GM18870 (cell line): Measurements from ENCODE around the gene ATP5PF.
A peak's percentile ranks its signal among the peaks of the same experiment; 100 is the strongest.
"Not testable (repeated sequence)": the region's sequence is repeated elsewhere in the genome, so short reads cannot be mapped to it uniquely, and the experiment has no call there.

Experiments used
- ATAC-seq: cut with Tn5 transposase; IDR thresholded peaks from one replicate; pipeline ENCODE4 v1.9.1; 2021; ENCODE audit warnings: moderate library complexity; ENCODE audit not compliant: unreplicated experiment

Gene ATP5PF

GRCh38 chr21:25734904-25735645, at the start of gene ATP5PF, which contains the start of gene GABPA:
Gene ATP5PF (minus strand): TSS chr21:25734904. CDS start chr21:25729794, 5,110 bp downstream.
Gene GABPA (plus strand): TSS chr21:25734972. CDS start chr21:25741599, 6,627 bp downstream.
- peak; percentile 90 for ATAC-seq

GRCh38 chr21:25778126-25778875, 43.6 kb upstream of the ATP5PF start:
- not testable (repeated sequence) for ATAC-seq

- ATAC-seq: no peak
These were observed 41.7 kb upstream of the ATP5PF start for GRCh38 chr21:25776440-25776839.

- no peak for ATAC-seq
These were observed 38.0 kb upstream of the ATP5PF start for GRCh38 chr21:25772686-25773085.

GRCh38 chr21:25767921-25768320, 33.2 kb upstream of the ATP5PF start:
- no peak for ATAC-seq

GRCh38 chr21:25764065-25764464, 29.4 kb upstream of the ATP5PF start:
- ATAC-seq: no peak

- ATAC-seq: no peak
These were observed 26.0 kb upstream of the ATP5PF start for GRCh38 chr21:25760677-25761076.

GRCh38 chr21:25760061-25760460, 25.4 kb upstream of the ATP5PF start:
- no peak for ATAC-seq

- no peak for ATAC-seq
These were observed 24.9 kb upstream of the ATP5PF start for GRCh38 chr21:25759573-25759972.

GRCh38 chr21:25757531-25757930, 22.8 kb upstream of the ATP5PF start:
- no peak for ATAC-seq

GRCh38 chr21:25756190-25756932, 21.7 kb upstream of the ATP5PF start:
- no peak for ATAC-seq

- ATAC-seq: no peak
These were observed 17.7 kb upstream of the ATP5PF start for GRCh38 chr21:25752416-25752815.

GRCh38 chr21:25750085-25750484, 15.4 kb upstream of the ATP5PF start:
- ATAC-seq: no peak

- no peak for ATAC-seq
These were observed 10.2 kb upstream of the ATP5PF start for GRCh38 chr21:25744854-25745253.

GRCh38 chr21:25742900-25743299, 8.2 kb upstream of the ATP5PF start:
- no peak for ATAC-seq

GRCh38 chr21:25737421-25737820, 2.7 kb upstream of the ATP5PF start:
- ATAC-seq: no peak

GRCh38 chr21:25735646-25736597, 1.2 kb upstream of the ATP5PF start:
- ATAC-seq: peak; percentile 3

- ATAC-seq: no peak
These were observed 125 bp downstream of the ATP5PF start for GRCh38 chr21:25734654-25734903.

- peak; percentile 12 for ATAC-seq
These were observed 648 bp downstream of the ATP5PF start for GRCh38 chr21:25733859-25734653.
